ENCODE results near the gene DRC1.

The DRC1 gene

GRCh38 chr2:26435106-26435505 lies 33.4 kb downstream of the DRC1 start:
- TF ChIP-seq CTCF (conservative IDR thresholded peaks at IDR 0.05; ENCODE audit: low read depth): no peak
- ChIA-PET POLR2A (ENCODE audit: low non-redundant PET) (no interaction called here), CTCF (interaction anchor here (0.6 to 0.9 kb wide), 2 partner anchors 12 to 27 kb away, joined by 3 read pairs; no protein-coding TSS in a partner anchor)
- H3K27ac ChIP-seq: no peak overlapping the region
- DNase-seq (ENCODE audit: low spot score): no peak

- H3K27ac ChIP-seq: no peak overlapping the region
- DNase-seq (ENCODE audit: low spot score): no peak
- CTCF ChIA-PET: no interaction called here
- POLR2A ChIA-PET (ENCODE audit: low non-redundant PET): no interaction called here
- no peak for TF ChIP-seq CTCF (conservative IDR thresholded peaks at IDR 0.05; ENCODE audit: low read depth)
Observed at GRCh38 chr2:26438526-26438925, 36.8 kb downstream of the DRC1 start.

GRCh38 chr2:26438926-26439325 lies 37.2 kb downstream of the DRC1 start:
- ChIA-PET CTCF (interaction anchor here (0.6 kb wide), 1 partner anchor 333 kb away, joined by 3 read pairs; no protein-coding TSS in a partner anchor), POLR2A (ENCODE audit: low non-redundant PET) (no interaction called here)
- no peak for TF ChIP-seq CTCF (conservative IDR thresholded peaks at IDR 0.05; ENCODE audit: low read depth)
- no peak for DNase-seq (ENCODE audit: low spot score)
- H3K27ac ChIP-seq: no peak overlapping the region

GRCh38 chr2:26442301-26442700 lies 40.6 kb downstream of the DRC1 start:
- no peak overlapping the region for H3K27ac ChIP-seq
- DNase-seq (ENCODE audit: low spot score): no peak
- POLR2A ChIA-PET (ENCODE audit: low non-redundant PET): interaction anchor here (1.1 kb wide), 1 partner anchor 10 kb away, joined by 3 read pairs; no protein-coding TSS in a partner anchor
- CTCF ChIA-PET: no interaction called here
- TF ChIP-seq CTCF (conservative IDR thresholded peaks at IDR 0.05; ENCODE audit: low read depth): no peak

- POLR2A ChIA-PET (ENCODE audit: low non-redundant PET): interaction anchor here (1.1 kb wide), 1 partner anchor 10 kb away, joined by 3 read pairs; no protein-coding TSS in a partner anchor
- no peak for DNase-seq (ENCODE audit: low spot score)
- TF ChIP-seq CTCF (conservative IDR thresholded peaks at IDR 0.05; ENCODE audit: low read depth): no peak
- no peak overlapping the region for H3K27ac ChIP-seq
- CTCF ChIA-PET: no interaction called here
Observed at GRCh38 chr2:26442707-26443106, 41.0 kb downstream of the DRC1 start.

- DNase-seq (ENCODE audit: low spot score): no peak
- POLR2A ChIA-PET (ENCODE audit: low non-redundant PET): no interaction called here
- H3K27ac ChIP-seq: no peak overlapping the region
- CTCF ChIA-PET: no interaction called here
- no peak for TF ChIP-seq CTCF (conservative IDR thresholded peaks at IDR 0.05; ENCODE audit: low read depth)
Observed at GRCh38 chr2:26444236-26444635, 42.5 kb downstream of the DRC1 start.

GRCh38 chr2:26448651-26449050 lies 46.9 kb downstream of the DRC1 start:
- H3K27ac ChIP-seq: no peak overlapping the region
- no peak for TF ChIP-seq CTCF (conservative IDR thresholded peaks at IDR 0.05; ENCODE audit: low read depth)
- ChIA-PET CTCF (no interaction called here), POLR2A (ENCODE audit: low non-redundant PET) (no interaction called here)
- no peak for DNase-seq (ENCODE audit: low spot score)

Measured in RWPE1 (cell line).